LNCaP clone FGC (cell line): ENCODE data around the gene TIMP2.

ENCODE experiments used
- DNase-seq: peaks from one replicate; pipeline ENCODE4 v3.0.0-alpha.2; 2011; ENCODE audit warnings: low read depth
- H3K4me3 ChIP-seq: 2 replicates; pipeline ENCODE4 v1.5.1; 2011; ENCODE audit warnings: mild to moderate bottlenecking, low read depth, low read length, control low read depth
- TF ChIP-seq, protein P1 (sequence below): IDR thresholded peaks from 2 replicates; pipeline ENCODE4 v1.5.1; 2012; ENCODE audit warnings: mild to moderate bottlenecking; ENCODE audit not compliant: control insufficient read depth, insufficient read depth; ENCODE audit errors: extremely low read depth

The TIMP2 gene

DNA sequence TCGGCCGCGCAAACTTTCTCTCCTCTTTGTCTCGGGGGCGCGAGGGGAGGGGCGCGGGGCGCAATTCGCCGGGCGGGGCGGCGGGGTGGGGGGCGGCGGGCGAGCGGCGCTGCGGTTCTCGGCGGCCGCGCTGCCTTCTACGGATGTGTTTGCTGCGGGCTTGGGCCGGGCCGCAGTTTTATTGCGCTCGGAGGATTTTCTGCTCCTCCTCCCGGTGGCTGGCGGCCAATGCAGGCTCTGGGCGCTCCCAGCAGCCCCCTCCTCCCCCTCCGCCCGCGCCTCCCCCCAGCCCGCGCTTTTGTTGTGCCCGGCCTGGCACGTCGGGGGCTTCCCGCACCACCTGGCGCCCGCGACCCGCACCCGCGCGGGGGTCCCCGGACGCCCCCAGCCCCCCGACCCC lies at the start of gene TIMP2:
Gene TIMP2, minus strand, starts transcription at position 154 of the 400 bp plus-strand sequence. CDS start 299 bp downstream, outside the sequence.
- TF ChIP-seq, protein P1, sequence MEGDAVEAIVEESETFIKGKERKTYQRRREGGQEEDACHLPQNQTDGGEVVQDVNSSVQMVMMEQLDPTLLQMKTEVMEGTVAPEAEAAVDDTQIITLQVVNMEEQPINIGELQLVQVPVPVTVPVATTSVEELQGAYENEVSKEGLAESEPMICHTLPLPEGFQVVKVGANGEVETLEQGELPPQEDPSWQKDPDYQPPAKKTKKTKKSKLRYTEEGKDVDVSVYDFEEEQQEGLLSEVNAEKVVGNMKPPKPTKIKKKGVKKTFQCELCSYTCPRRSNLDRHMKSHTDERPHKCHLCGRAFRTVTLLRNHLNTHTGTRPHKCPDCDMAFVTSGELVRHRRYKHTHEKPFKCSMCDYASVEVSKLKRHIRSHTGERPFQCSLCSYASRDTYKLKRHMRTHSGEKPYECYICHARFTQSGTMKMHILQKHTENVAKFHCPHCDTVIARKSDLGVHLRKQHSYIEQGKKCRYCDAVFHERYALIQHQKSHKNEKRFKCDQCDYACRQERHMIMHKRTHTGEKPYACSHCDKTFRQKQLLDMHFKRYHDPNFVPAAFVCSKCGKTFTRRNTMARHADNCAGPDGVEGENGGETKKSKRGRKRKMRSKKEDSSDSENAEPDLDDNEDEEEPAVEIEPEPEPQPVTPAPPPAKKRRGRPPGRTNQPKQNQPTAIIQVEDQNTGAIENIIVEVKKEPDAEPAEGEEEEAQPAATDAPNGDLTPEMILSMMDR: no peak
- no peak for DNase-seq
- peak within 1 kb of the TSS; percentile 45 for H3K4me3 ChIP-seq

- DNase-seq: no peak
- TF ChIP-seq, protein P1: no peak
- H3K4me3 ChIP-seq: peak overlapping the region; percentile 44
Measured at GRCh38 chr17:78973792-78974520, 48.8 kb upstream of the TIMP2 start.

DNA sequence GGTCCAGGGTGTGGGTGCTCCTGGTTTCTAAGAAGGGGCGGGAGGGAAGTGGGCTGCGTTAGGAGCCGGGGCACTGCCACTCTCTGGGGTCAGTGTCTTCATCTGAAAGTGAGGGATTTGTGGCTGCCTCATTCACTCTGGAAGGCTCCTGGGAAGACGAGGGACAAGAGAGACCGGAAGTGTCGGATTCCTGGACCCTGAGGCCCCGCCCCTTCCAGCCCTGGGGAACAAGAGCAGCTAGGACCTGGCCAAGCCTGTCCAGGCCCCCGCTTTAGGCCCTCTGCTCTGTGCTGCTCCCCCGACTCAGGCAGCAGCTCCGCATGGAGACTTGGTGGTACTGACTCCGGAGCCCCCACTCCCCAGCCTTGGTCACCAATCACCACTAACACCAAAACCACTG lies 48.0 kb upstream of the TIMP2 start:
- TF ChIP-seq, protein P1: no peak
- H3K4me3 ChIP-seq: no peak overlapping the region
- no peak for DNase-seq

DNA sequence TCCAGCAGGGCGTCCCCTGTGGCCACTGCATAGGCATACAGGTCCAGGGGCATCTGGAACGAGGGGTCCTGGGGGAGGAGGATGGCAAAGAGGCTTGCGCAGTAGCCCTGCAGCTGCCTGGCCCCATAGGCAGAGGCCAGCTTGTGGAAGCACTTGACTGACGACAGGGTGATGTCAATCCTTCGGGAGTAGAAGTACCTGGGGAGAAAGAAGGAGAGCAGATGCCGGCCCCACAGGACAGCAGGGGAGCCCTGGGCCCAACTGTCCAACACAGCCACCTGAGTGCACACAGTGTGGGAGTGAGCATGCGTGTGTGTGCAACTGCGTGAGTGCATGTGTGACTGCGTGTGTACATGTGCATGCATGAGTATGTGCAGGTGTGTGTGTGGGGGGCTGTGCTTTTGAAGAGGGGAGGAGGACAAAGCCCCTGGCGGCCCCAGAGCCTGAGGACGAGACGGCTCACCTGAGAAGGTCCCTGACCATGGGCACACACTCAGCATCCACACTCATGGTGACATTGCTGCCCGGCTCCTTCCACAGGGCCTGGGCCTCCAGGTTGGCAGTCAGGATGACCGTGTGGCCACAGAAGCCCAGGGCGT lies 47.4 kb upstream of the TIMP2 start:
- no peak for DNase-seq
- TF ChIP-seq, protein P1: no peak

GRCh38 chr17:78971756-78972506 lies 46.7 kb upstream of the TIMP2 start:
- no peak for DNase-seq
- TF ChIP-seq, protein P1: no peak
- no peak overlapping the region for H3K4me3 ChIP-seq

More for the DNA sequence above, 47.4 kb upstream of the TIMP2 start:
- H3K4me3 ChIP-seq: no peak overlapping the region

DNA sequence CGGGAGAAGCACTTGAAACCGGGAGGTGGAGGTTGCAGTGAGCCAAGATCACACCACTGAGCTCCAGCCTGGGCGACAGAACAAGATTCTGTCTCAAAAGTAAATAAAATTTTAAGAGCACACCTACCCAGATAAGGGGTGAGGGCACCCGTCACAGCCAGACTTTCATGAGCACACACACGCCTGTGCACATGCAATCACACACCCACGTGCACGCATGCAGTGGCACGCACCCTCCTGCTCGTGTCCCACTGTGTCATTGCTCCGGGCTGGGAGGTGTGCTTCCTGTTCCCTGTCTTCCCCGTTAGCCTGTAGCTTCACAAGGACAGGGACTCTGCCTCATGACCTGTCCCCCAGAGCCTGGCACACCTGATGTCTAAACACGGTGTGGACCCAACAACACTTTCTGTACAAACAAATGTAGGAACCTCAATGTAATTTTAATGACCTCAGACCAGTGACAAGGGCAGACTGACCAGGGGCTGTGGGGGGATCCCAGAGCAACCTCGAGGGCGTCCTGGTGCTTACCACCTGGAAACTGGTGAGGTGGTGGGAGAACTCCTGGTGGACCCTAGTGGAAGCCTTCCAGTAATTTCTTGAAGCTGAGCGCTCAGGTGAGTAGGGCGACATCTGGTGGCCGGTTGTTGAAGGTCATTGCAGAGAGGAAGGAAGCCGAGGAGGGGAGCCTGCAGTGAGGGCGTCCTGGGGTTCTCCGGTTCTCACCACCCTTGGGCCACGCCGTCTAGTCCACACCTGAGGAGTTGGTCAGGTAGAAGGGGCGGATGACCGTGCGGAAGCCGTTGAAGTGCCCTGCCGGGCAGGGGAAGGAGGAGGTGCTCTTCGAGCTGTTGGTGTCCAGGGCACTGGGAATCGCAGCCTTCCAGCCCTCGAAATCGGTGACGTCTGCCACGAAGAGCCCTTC lies 45.9 kb upstream of the TIMP2 start:
- DNase-seq: no peak

More for the DNA sequence above, 45.9 kb upstream of the TIMP2 start:
- no peak overlapping the region for H3K4me3 ChIP-seq
- TF ChIP-seq, protein P1: peak; percentile 86
